ENCODE results near the gene CNTN4.

GRCh38 chr3:2141482-2141881, 42.8 kb downstream of the CNTN4 start:
- no peak for TF ChIP-seq REST (IDR thresholded peaks at IDR 0.05; ENCODE audit: insufficient replicate concordance, low read depth)
- no peak for TF ChIP-seq CTCF (IDR thresholded peaks at IDR 0.05; ENCODE audit: insufficient read depth, low read length)
- TF ChIP-seq POLR2AphosphoS5 (IDR thresholded peaks at IDR 0.05; ENCODE audit: low read depth), result no peak
- no peak for TF ChIP-seq GABPA (IDR thresholded peaks at IDR 0.05; ENCODE audit: low read depth)
